Aorta (tissue), 5 donors: ENCODE data around the gene METTL8. TPM values are rescaled to one million over a fixed set of nuclear protein-coding genes. Genes with fewer than 3 reads are reported as not detected.

ENCODE experiments used
- ATAC-seq: fragments of 200-7000 bp; cut with Tn5 transposase; one replicate; pipeline ENCODE4 v1.9.1; 2022; ENCODE audit warnings: moderate library complexity; ENCODE audit not compliant: low FRiP score
- DNase-seq, 2 donors: peaks; one replicate each; pipeline ENCODE4 v3.0.0-alpha.2; 2020
- H3K27ac ChIP-seq, 2 donors: one replicate each; pipeline ENCODE4 v1.5.1; 2013; ENCODE audit warnings: low read length in 2 of 2, mild to moderate bottlenecking in 2 of 2, moderate library complexity in 2 of 2, control low read depth in 1 of 2, inconsistent platforms in 1 of 2, low read depth in 1 of 2
- H3K27me3 ChIP-seq, 2 donors: one replicate each; pipeline ENCODE4 v1.6.1; 2013; ENCODE audit warnings: control low read depth in 1 of 2, low read length in 1 of 2, mild to moderate bottlenecking in 1 of 2, moderate library complexity in 1 of 2; ENCODE audit not compliant: insufficient read depth in 2 of 2, control insufficient read depth in 1 of 2
- H3K36me3 ChIP-seq, 2 donors: one replicate each; pipeline ENCODE4 v1.6.1; 2013; ENCODE audit warnings: control low read depth in 1 of 2, low read length in 1 of 2, mild to moderate bottlenecking in 1 of 2; ENCODE audit not compliant: insufficient read depth in 2 of 2, control insufficient read depth in 1 of 2
- H3K4me1 ChIP-seq, 2 donors: one replicate each; pipeline ENCODE4 v1.6.1; 2013; ENCODE audit warnings: low read length in 2 of 2, control low read depth in 1 of 2, mild to moderate bottlenecking in 1 of 2, moderate library complexity in 1 of 2; ENCODE audit not compliant: insufficient read depth in 2 of 2, control insufficient read depth in 1 of 2
- H3K4me3 ChIP-seq, 2 donors: one replicate each; pipeline ENCODE4 v1.5.1; 2013; ENCODE audit warnings: low read length in 2 of 2, control low read depth in 1 of 2, mild to moderate bottlenecking in 1 of 2
- H3K9me3 ChIP-seq: one replicate; pipeline ENCODE4 v1.6.1; 2013; ENCODE audit warnings: mild to moderate bottlenecking, low read length; ENCODE audit not compliant: control insufficient read depth
- WGBS, 2 donors: extraction: QIAGEN DNeasy Blood & Tissue Kit; methylation state at CpG; one replicate each; pipeline ENCODE4 v1.1.7; 2013; 5-methylcytosine and 5-hydroxymethylcytosine counted together
- intact Hi-C, 2 donors: fragments of 100-400 bp; cut with DNase I; formaldehyde crosslinking; loops; one replicate each; pipeline versions ENCODE4 v1.14.2 to v1.15.0; 2022
- polyA plus RNA-seq, 2 donors: library from polyadenylated mRNA; stranded (reverse); fragments of 200-250 nt; gene quantifications; one replicate each; pipeline ENCODE4 v1.2.3, GENCODE V29; 2013
- total RNA-seq, 2 donors: library from RNA; stranded (reverse); fragmentation: NEBNext Ultra II Directional; extraction: Animal tissue kit (Norgen Biotek cat#: 25700); gene quantifications; one replicate each; pipeline ENCODE4 v1.2.1, GENCODE V29; 2021
- donor health status: healthy with polysubstance abuse.
- donor health status: Bipolar disorder and iron deficiency.
- donor health status: DM: no; HTN: no; CAD: no.
- donor health status: DM: no; HTN: no; CAD: no.
- donor health status: DM: yes; HTN: yes; CAD: no.

The METTL8 gene
- total and polyA plus RNA-seq, 4 donors, result 7.7 to 26.2 (median 13.3) TPM

GRCh38 chr2:171460537-171460936 lies 26.7 kb upstream of the METTL8 start:
- WGBS, 2 donors, result 99 to 100% methylated on average over 1 of the region's 1 CpG
- H3K27me3 ChIP-seq, result no peaks in the 10 kb centered on the region
- DNase-seq, result no peak
- H3K9me3 ChIP-seq, result no peaks in the 10 kb centered on the region
- H3K36me3 ChIP-seq, result peaks cover 0 to 1% of the 10 kb centered on the region in 2 donors
- no peaks in the 10 kb centered on the region for H3K4me1 ChIP-seq
- intact Hi-C loops, result no loop called here
- no peak for ATAC-seq
- no peak overlapping the region for H3K27ac ChIP-seq
- no peak overlapping the region for H3K4me3 ChIP-seq

GRCh38 chr2:171459498-171459897 lies 25.7 kb upstream of the METTL8 start:
- Histone ChIP-seq H3K4me1 (no peaks in the 10 kb centered on the region), H3K9me3 (no peaks in the 10 kb centered on the region), H3K27me3 (no peaks in the 10 kb centered on the region), H3K4me3 (no peak overlapping the region), H3K36me3 (peaks cover 0 to 1% of the 10 kb centered on the region in 2 donors), H3K27ac (no peak overlapping the region)
- intact Hi-C loops, result no loop called here
- DNase-seq (no peak), ATAC-seq (no peak)

GRCh38 chr2:171452773-171453172 lies 19.0 kb upstream of the METTL8 start:
- ATAC-seq (no peak), DNase-seq (no peak)
- Histone ChIP-seq H3K9me3 (no peaks in the 10 kb centered on the region), H3K4me3 (no peak overlapping the region), H3K27me3 (no peaks in the 10 kb centered on the region), H3K36me3 (peaks cover 0 to 4% of the 10 kb centered on the region in 2 donors), H3K27ac (no peak overlapping the region), H3K4me1 (no peaks in the 10 kb centered on the region)
- 92% methylated on average over 4 of the region's 4 CpGs for WGBS, 2 donors
- intact Hi-C loops, result no loop called here

GRCh38 chr2:171451074-171451473 lies 17.3 kb upstream of the METTL8 start:
- ATAC-seq (no peak), DNase-seq (no peak)
- Histone ChIP-seq H3K9me3 (no peaks in the 10 kb centered on the region), H3K4me1 (no peaks in the 10 kb centered on the region), H3K27me3 (no peaks in the 10 kb centered on the region), H3K36me3 (peaks cover 0 to 4% of the 10 kb centered on the region in 2 donors), H3K4me3 (no peak overlapping the region), H3K27ac (no peak overlapping the region)
- intact Hi-C loops, result no loop called here

GRCh38 chr2:171447675-171448074 lies 13.9 kb upstream of the METTL8 start:
- no peak for ATAC-seq
- 86 to 90% methylated on average over 2 of the region's 2 CpGs for WGBS, 2 donors
- H3K27me3 ChIP-seq, result no peaks in the 10 kb centered on the region

GRCh38 chr2:171441470-171441869 lies 7.7 kb upstream of the METTL8 start:
- Histone ChIP-seq H3K9me3 (no peaks in the 10 kb centered on the region), H3K36me3 (peaks cover 0 to 3% of the 10 kb centered on the region in 2 donors), H3K27ac (no peak overlapping the region), H3K4me1 (no peaks in the 10 kb centered on the region), H3K27me3 (no peaks in the 10 kb centered on the region), H3K4me3 (no peak overlapping the region)
- ATAC-seq (no peak), DNase-seq (no peak)
- intact Hi-C loops, result no loop called here

More at GRCh38 chr2:171447675-171448074, 13.9 kb upstream of the METTL8 start:
- no peak overlapping the region for H3K4me3 ChIP-seq
- H3K36me3 ChIP-seq, result peaks cover 0 to 4% of the 10 kb centered on the region in 2 donors
- DNase-seq, result no peak
- no peaks in the 10 kb centered on the region for H3K4me1 ChIP-seq
- no peak overlapping the region for H3K27ac ChIP-seq
- intact Hi-C loops, result no loop called here
- H3K9me3 ChIP-seq, result no peaks in the 10 kb centered on the region

- Histone ChIP-seq H3K36me3 (peaks cover 0 to 3% of the 10 kb centered on the region in 2 donors), H3K4me1 (peaks cover 0 to 3% of the 10 kb centered on the region in 2 donors), H3K27ac (no peak overlapping the region), H3K9me3 (no peaks in the 10 kb centered on the region), H3K4me3 (no peak overlapping the region), H3K27me3 (no peaks in the 10 kb centered on the region)
- intact Hi-C loops, result no loop called here
- ATAC-seq (no peak), DNase-seq (no peak)
- 86 to 97% methylated on average over 1 of the region's 1 CpG for WGBS, 2 donors
These were observed 2.5 kb upstream of the METTL8 start for GRCh38 chr2:171436307-171436706.

GRCh38 chr2:171434013-171434989 lies 511 bp upstream of the METTL8 start, which contains the start of gene DCAF17:
TSS of gene DCAF17 (plus strand) at chr2:171434226. CDS start at chr2:171434578, 352 bp downstream.
- ATAC-seq (peak; percentile 99), DNase-seq (peak; percentile 97 to 98)
- intact Hi-C loops, result loop anchor here in 1 of 2 donors (2.0 to 5.0 kb wide), 3 partner anchors 88 to 462 kb away; partner anchors contain the start of genes CYBRD1 and TLK1
- no peaks in the 10 kb centered on the region for H3K27me3 ChIP-seq
- WGBS, 2 donors, result 0% methylated on average over 79 to 92 of the region's 92 CpGs
- H3K36me3 ChIP-seq, result no peaks in the 10 kb centered on the region
- H3K9me3 ChIP-seq, result no peaks in the 10 kb centered on the region
- H3K4me3 ChIP-seq, result peak within 1 kb of the TSS; percentile 62 to 86
- peaks cover 0 to 3% of the 10 kb centered on the region in 2 donors for H3K4me1 ChIP-seq
- peak within 1 kb of the TSS; percentile 19 to 64 for H3K27ac ChIP-seq
